Loucy (cell line): Measurements from ENCODE around the gene CAMTA1.

Source experiments
- H2AFZ ChIP-seq: fragments of 200-600 bp; sonication (generic); 2 replicates; pipeline ENCODE4 v1.6.0; 2016; ENCODE audit warnings: antibody characterized with exemption, mild to moderate bottlenecking, low read length, moderate library complexity
- H3F3A ChIP-seq: fragments of 200-600 bp; 2 replicates; pipeline ENCODE4 v1.6.0; 2016; ENCODE audit warnings: antibody characterized with exemption, low read depth, mild to moderate bottlenecking
- H3K27me3 ChIP-seq: fragments of 200-600 bp; sonication (generic); 2 replicates; pipeline ENCODE4 v1.6.1; 2014; ENCODE audit warnings: low read length, mild to moderate bottlenecking; ENCODE audit not compliant: insufficient read depth, poor library complexity, severe bottlenecking
- H3K36me3 ChIP-seq: fragments of 200-600 bp; sonication (generic); 2 replicates; pipeline ENCODE4 v1.6.1; 2016; ENCODE audit warnings: low read length; ENCODE audit not compliant: insufficient read depth
- H3K4me1 ChIP-seq: fragments of 200-600 bp; sonication (generic); 2 replicates; pipeline ENCODE4 v1.5.1; 2014; ENCODE audit warnings: low read length, mild to moderate bottlenecking; ENCODE audit not compliant: insufficient read depth, poor library complexity, severe bottlenecking
- H3K4me2 ChIP-seq: fragments of 200-600 bp; sonication (generic); 2 replicates; pipeline ENCODE4 v1.6.0; 2014; ENCODE audit warnings: antibody characterized with exemption, low read length, low read depth, mild to moderate bottlenecking; ENCODE audit not compliant: poor library complexity, severe bottlenecking
- H3K4me3 ChIP-seq: fragments of 200-600 bp; sonication (generic); 2 replicates; pipeline ENCODE4 v1.5.1; 2014; ENCODE audit warnings: low read length, mild to moderate bottlenecking, mixed read lengths; ENCODE audit not compliant: poor library complexity, severe bottlenecking
- H3K79me2 ChIP-seq: fragments of 200-600 bp; sonication (generic); 2 replicates; pipeline ENCODE4 v1.6.1; 2014; ENCODE audit warnings: low read length; ENCODE audit not compliant: insufficient read depth
- H3K9ac ChIP-seq: fragments of 200-600 bp; sonication (generic); 2 replicates; pipeline ENCODE4 v1.6.0; 2014; ENCODE audit warnings: mild to moderate bottlenecking, low read depth, low read length, moderate library complexity; ENCODE audit not compliant: poor library complexity, severe bottlenecking
- H3K9me2 ChIP-seq: fragments of 200-600 bp; sonication (generic); replicated peaks from 2 replicates; pipeline ENCODE4 v1.6.1; 2016; ENCODE audit warnings: low read depth, low read length, mixed read lengths
- H3K9me3 ChIP-seq: fragments of 200-600 bp; sonication (generic); 2 replicates; pipeline ENCODE4 v1.6.1; 2014; ENCODE audit warnings: mild to moderate bottlenecking, antibody characterized with exemption, low read length, low read depth; ENCODE audit not compliant: insufficient read depth
- H4K20me1 ChIP-seq: fragments of 200-600 bp; sonication (generic); 2 replicates; pipeline ENCODE4 v1.6.0; 2014; ENCODE audit warnings: antibody characterized with exemption, low read length, mild to moderate bottlenecking; ENCODE audit not compliant: insufficient read depth, poor library complexity, severe bottlenecking
- EZH2phosphoT487 ChIP-seq: fragments of 200-600 bp; IDR thresholded peaks from 2 replicates; pipeline ENCODE4 v1.6.1; 2018; ENCODE audit warnings: antibody characterized with exemption, mild to moderate bottlenecking, moderate library complexity, borderline replicate concordance
- TF ChIP-seq, protein P1 (sequence below): fragments of 200-600 bp; sonication (generic); conservative IDR thresholded peaks from 2 replicates; pipeline ENCODE4 v1.5.1; 2014; ENCODE audit warnings: mild to moderate bottlenecking, antibody characterized with exemption, low read length

The CAMTA1 gene

GRCh38 chr1:7667625-7668218, 882.5 kb downstream of the CAMTA1 start:
- no peaks in the 10 kb centered on the region for H3K79me2 ChIP-seq
- no peaks in the 10 kb centered on the region for H3F3A ChIP-seq
- no peak overlapping the region for H3K4me2 ChIP-seq
- H3K9ac ChIP-seq, result no peak overlapping the region
- H3K9me2 ChIP-seq, result no peaks in the 10 kb centered on the region
- H3K9me3 ChIP-seq, result no peaks in the 10 kb centered on the region
- no peaks in the 10 kb centered on the region for H3K36me3 ChIP-seq
- H3K27me3 ChIP-seq, result no peaks in the 10 kb centered on the region
- H2AFZ ChIP-seq, result peak overlapping the region; percentile 80
- TF ChIP-seq EZH2phosphoT487, result no peak
- TF ChIP-seq, protein P1, sequence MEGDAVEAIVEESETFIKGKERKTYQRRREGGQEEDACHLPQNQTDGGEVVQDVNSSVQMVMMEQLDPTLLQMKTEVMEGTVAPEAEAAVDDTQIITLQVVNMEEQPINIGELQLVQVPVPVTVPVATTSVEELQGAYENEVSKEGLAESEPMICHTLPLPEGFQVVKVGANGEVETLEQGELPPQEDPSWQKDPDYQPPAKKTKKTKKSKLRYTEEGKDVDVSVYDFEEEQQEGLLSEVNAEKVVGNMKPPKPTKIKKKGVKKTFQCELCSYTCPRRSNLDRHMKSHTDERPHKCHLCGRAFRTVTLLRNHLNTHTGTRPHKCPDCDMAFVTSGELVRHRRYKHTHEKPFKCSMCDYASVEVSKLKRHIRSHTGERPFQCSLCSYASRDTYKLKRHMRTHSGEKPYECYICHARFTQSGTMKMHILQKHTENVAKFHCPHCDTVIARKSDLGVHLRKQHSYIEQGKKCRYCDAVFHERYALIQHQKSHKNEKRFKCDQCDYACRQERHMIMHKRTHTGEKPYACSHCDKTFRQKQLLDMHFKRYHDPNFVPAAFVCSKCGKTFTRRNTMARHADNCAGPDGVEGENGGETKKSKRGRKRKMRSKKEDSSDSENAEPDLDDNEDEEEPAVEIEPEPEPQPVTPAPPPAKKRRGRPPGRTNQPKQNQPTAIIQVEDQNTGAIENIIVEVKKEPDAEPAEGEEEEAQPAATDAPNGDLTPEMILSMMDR, result peak; percentile 98
- peaks cover under 1% of the 10 kb centered on the region for H3K4me1 ChIP-seq
- no peaks in the 10 kb centered on the region for H4K20me1 ChIP-seq
- H3K4me3 ChIP-seq, result no peak overlapping the region

GRCh38 chr1:7669559-7670311, 884.5 kb downstream of the CAMTA1 start:
- H3K79me2 ChIP-seq, result no peaks in the 10 kb centered on the region
- H3K9ac ChIP-seq, result no peak overlapping the region
- H3K27me3 ChIP-seq, result no peaks in the 10 kb centered on the region
- TF ChIP-seq, protein P1, result peak; percentile 81
- no peak for TF ChIP-seq EZH2phosphoT487
- H2AFZ ChIP-seq, result no peak overlapping the region
- H3K4me2 ChIP-seq, result no peak overlapping the region
- H4K20me1 ChIP-seq, result no peaks in the 10 kb centered on the region
- H3K4me3 ChIP-seq, result no peak overlapping the region
- no peaks in the 10 kb centered on the region for H3K36me3 ChIP-seq
- H3K9me2 ChIP-seq, result no peaks in the 10 kb centered on the region
- H3F3A ChIP-seq, result no peaks in the 10 kb centered on the region
- no peaks in the 10 kb centered on the region for H3K9me3 ChIP-seq
- H3K4me1 ChIP-seq, result peaks cover 7% of the 10 kb centered on the region

- Histone ChIP-seq H3K9me2 (no peaks in the 10 kb centered on the region), H2AFZ (no peak overlapping the region; the same call in 1 of the 2 replicates), H3K36me3 (no peaks in the 10 kb centered on the region), H3F3A (no peaks in the 10 kb centered on the region), H4K20me1 (no peaks in the 10 kb centered on the region), H3K9me3 (no peaks in the 10 kb centered on the region), H3K4me1 (peaks cover 7% of the 10 kb centered on the region), H3K4me3 (no peak overlapping the region), H3K9ac (no peak overlapping the region), H3K27me3 (no peaks in the 10 kb centered on the region), H3K4me2 (no peak overlapping the region), H3K79me2 (no peaks in the 10 kb centered on the region)
- TF ChIP-seq, protein P1, result no peak
Measured at GRCh38 chr1:7670334-7671145, 885.3 kb downstream of the CAMTA1 start.
